Measurements from ENCODE around the gene ZNF787. TPM values are rescaled to one million over a fixed set of nuclear protein-coding genes. Genes with fewer than 3 reads are reported as not detected.

ZNF787 gene
- total and polyA plus RNA-seq, 2 of the 8 experiments (the other 6 are each of a cell fraction or from before 2014, with no cell fraction given): 19.7 to 56.0 TPM

GRCh38 chr19:56106993-56107392 is 14.1 kb downstream of the ZNF787 start:
- Histone ChIP-seq H3K79me1 (ENCODE audit: low read depth, low read length) (peaks cover 10% of the 10 kb centered on the region), H3K9me3 (ENCODE audit: insufficient read depth in 2 of 2, low read depth in 1 of 2, low read length in 1 of 2) (no peaks in the 10 kb centered on the region), H3K4me3 (ENCODE audit: extremely low read depth in 1 of 4, insufficient read depth in 2 of 4, low read depth in 3 of 4, low read length in 4 of 4) (no peak overlapping the region), H2BK15ac (ENCODE audit: low read length) (no peak overlapping the region), H4K8ac (ENCODE audit: extremely low read depth, insufficient read depth, low read length) (no peak overlapping the region; the same call in 1 of the 2 replicates), H3K27me3 (replicated peaks in 1 of 4; ENCODE audit: control insufficient read depth in 3 of 4, extremely low read depth in 1 of 4, insufficient read depth in 3 of 4, low read length in 3 of 4) (no peaks in the 10 kb centered on the region; a peak in 1 of 7 replicates), H3K79me2 (ENCODE audit: control insufficient read depth in 1 of 2, insufficient read depth in 2 of 2, low read length in 2 of 2) (peaks cover 26 to 88% of the 10 kb centered on the region in 2 experiments), H3K4ac (replicated peaks; ENCODE audit: insufficient read length, low read depth, low read length) (no peak overlapping the region), H2BK5ac (ENCODE audit: low read depth, low read length) (0 out of 2 replicates have a peak overlapping the region, but pooled peaks have one; percentile 35), H2BK20ac (ENCODE audit: low read length) (no peak overlapping the region), H4K91ac (replicated peaks; ENCODE audit: insufficient read length, low read length) (no peak overlapping the region), H3K4me2 (ENCODE audit: insufficient read depth in 1 of 2, low read depth in 2 of 2, low read length in 2 of 2) (no peak overlapping the region), H4K20me1 (replicated peaks in 1 of 2; ENCODE audit: control insufficient read depth in 1 of 2, insufficient read depth in 2 of 2, low read length in 2 of 2) (peaks cover 52 to 55% of the 10 kb centered on the region in 2 experiments), H2BK12ac (ENCODE audit: low read depth, low read length) (no peak overlapping the region), H4K5ac (ENCODE audit: insufficient read length, low read depth, low read length) (no peak overlapping the region), H3K56ac (replicated peaks; ENCODE audit: insufficient read length, low read depth, low read length) (no peak overlapping the region), H2BK120ac (replicated peaks; ENCODE audit: low read depth, low read length) (no peak overlapping the region), H3K23me2 (ENCODE audit: low read depth, low read length) (no peaks in the 10 kb centered on the region), H3K9ac (replicated peaks in 1 of 4; ENCODE audit: extremely low read depth in 1 of 4, low read depth in 3 of 4, low read length in 3 of 4) (no peak overlapping the region), H3K14ac (ENCODE audit: insufficient read length) (no peak overlapping the region), H3K23ac (ENCODE audit: insufficient read length) (no peak overlapping the region), H2AK5ac (ENCODE audit: low read depth, low read length) (no peak overlapping the region), H3K18ac (ENCODE audit: extremely low read depth, low read length) (no peak overlapping the region; the same call in 1 of the 2 replicates), H3K36me3 (ENCODE audit: control insufficient read depth in 2 of 4, insufficient read depth in 4 of 4, low read length in 3 of 4) (peaks cover 0 to 3% (median 1%) of the 10 kb centered on the region in 4 experiments; a peak in 2 of 8 replicates), H3K27ac (ENCODE audit: low read depth, low read length) (no peak overlapping the region; the same call in 1 of the 2 replicates), H3K4me1 (replicated peaks in 1 of 4; ENCODE audit: control insufficient read depth in 3 of 4, insufficient read depth in 4 of 4, low read length in 3 of 4) (peaks cover 0 to 38% (median 26%) of the 10 kb centered on the region in 4 experiments; a peak in 6 of 7 replicates), H2AFZ (ENCODE audit: low read length) (no peak overlapping the region)
- 88% methylated on average over 10 of the region's 11 CpGs; no CpG with 5 or more reads in 1 of the 2 experiments for WGBS, 2 experiments (ENCODE audit: extremely low coverage in 1 of 2, insufficient coverage in 1 of 2, insufficient read length in 1 of 2, insufficient replicate concordance in 2 of 2, low coverage in 1 of 2, low lambda C conversion rate in 2 of 2, missing lambda C conversion rate in 1 of 2)
- ChIA-PET POLR2A (ENCODE audit: partially characterized antibody) (interaction anchor here (0.6 to 6.0 kb wide), 5 partner anchors 13 to 48 kb away, joined by 3 to 51 read pairs (median 4); partner anchors contain the start of genes ZNF444 and ZNF787), CTCF (ENCODE audit: partially characterized antibody) (interaction anchor here (1.2 to 1.9 kb wide), 2 partner anchors 12 to 22 kb away, joined by 3 to 5 read pairs; no protein-coding TSS in a partner anchor)
- TF ChIP-seq CBX5 (IDR thresholded peaks at IDR 0.05; ENCODE audit: low read depth, low read length) (no peak), KDM1A (IDR thresholded peaks at IDR 0.05; ENCODE audit: borderline replicate concordance, low read length) (peak; percentile 54; the same call in 1 of the 2 replicates), HDAC6 (IDR thresholded peaks at IDR 0.05; ENCODE audit: low read depth, low read length) (no peak), TAF7 (optimal IDR thresholded peaks at IDR 0.05; ENCODE audit: borderline replicate concordance, low read depth, low read length) (no peak)
- DNase-seq (ENCODE audit: low read depth in 1 of 2, low spot score in 2 of 2) (no peak), FAIRE-seq (no peak)

Data from H1 (cell line).